ENCODE data around the gene HEATR5A.
"Not testable (repeated sequence)": the region's sequence is repeated elsewhere in the genome, so short reads cannot be mapped to it uniquely, and the experiment has no call there.

GRCh38 chr14:31276417-31276816, 143.9 kb downstream of the HEATR5A start:
- TF ChIP-seq CTCF, MAX (IDR thresholded peaks at IDR 0.05; ENCODE audit: low read depth, low read length): not testable (repeated sequence)

Data from NB4 (cell line).